H7 (cell line): ENCODE data around the gene CNTNAP2. TPM values are rescaled to one million over a fixed set of nuclear protein-coding genes. Genes with fewer than 3 reads are reported as not detected.

ENCODE experiments used
- DNase-seq: peaks from one replicate; pipeline ENCODE4 v3.0.0; 2012
- H3K27me3 ChIP-seq: 2 replicates; pipeline ENCODE4 v1.6.0; 2011; ENCODE audit warnings: mild to moderate bottlenecking, low read length; ENCODE audit not compliant: control insufficient read depth, insufficient read depth
- H3K36me3 ChIP-seq: replicated peaks from 2 replicates; pipeline ENCODE4 v1.5.1; 2011; ENCODE audit warnings: low read length; ENCODE audit not compliant: control insufficient read depth, insufficient read depth
- H3K4me3 ChIP-seq: 2 replicates; pipeline ENCODE4 v1.5.1; 2011; ENCODE audit warnings: low read depth, mild to moderate bottlenecking, control low read depth, low read length, moderate library complexity; ENCODE audit not compliant: insufficient read depth
- total RNA-seq: library from RNA; depleted of rRNA; stranded (reverse); fragments of >200 nt; shearing (Covaris generic); gene quantifications from 2 replicates; pipeline ENCODE4 v1.2.3, GENCODE V29; 2014

Gene CNTNAP2
- total RNA-seq, 1 experiment from 2014 or later, result 109 TPM

- no peak overlapping the region for H3K4me3 ChIP-seq
- no peaks in the 10 kb centered on the region for H3K36me3 ChIP-seq
- DNase-seq, result no peak
- no peaks in the 10 kb centered on the region for H3K27me3 ChIP-seq
These were observed 1295.5 kb downstream of the CNTNAP2 start for GRCh38 chr7:147412109-147412508.

GRCh38 chr7:147412782-147413556 lies 1296.4 kb downstream of the CNTNAP2 start:
- Histone ChIP-seq H3K4me3 (no peak overlapping the region), H3K27me3 (no peaks in the 10 kb centered on the region)

GRCh38 chr7:147413557-147413870 lies 1296.9 kb downstream of the CNTNAP2 start:
- Histone ChIP-seq H3K36me3 (no peaks in the 10 kb centered on the region), H3K4me3 (no peak overlapping the region), H3K27me3 (no peaks in the 10 kb centered on the region)
- no peak for DNase-seq

More at GRCh38 chr7:147412782-147413556, 1296.4 kb downstream of the CNTNAP2 start:
- no peak for DNase-seq
- no peaks in the 10 kb centered on the region for H3K36me3 ChIP-seq

- Histone ChIP-seq H3K4me3 (no peak overlapping the region), H3K36me3 (no peaks in the 10 kb centered on the region), H3K27me3 (no peaks in the 10 kb centered on the region)
- DNase-seq, result no peak
These were observed 1299.4 kb downstream of the CNTNAP2 start for GRCh38 chr7:147415991-147416390.

- peak; percentile 26 for DNase-seq
- H3K27me3 ChIP-seq, result no peaks in the 10 kb centered on the region
- H3K4me3 ChIP-seq, result no peak overlapping the region
- H3K36me3 ChIP-seq, result no peaks in the 10 kb centered on the region
These were observed 1302.4 kb downstream of the CNTNAP2 start for GRCh38 chr7:147418966-147419365.

- no peaks in the 10 kb centered on the region for H3K36me3 ChIP-seq
- no peak overlapping the region for H3K4me3 ChIP-seq
- DNase-seq, result no peak
- no peaks in the 10 kb centered on the region for H3K27me3 ChIP-seq
These were observed 1307.3 kb downstream of the CNTNAP2 start for GRCh38 chr7:147423875-147424274.

- no peaks in the 10 kb centered on the region; the same call in 1 of the 2 replicates for H3K27me3 ChIP-seq
- no peak for DNase-seq
- no peaks in the 10 kb centered on the region for H3K36me3 ChIP-seq
- no peak overlapping the region for H3K4me3 ChIP-seq
These were observed 1311.5 kb downstream of the CNTNAP2 start for GRCh38 chr7:147428075-147428474.

- peaks cover 11% of the 10 kb centered on the region for H3K27me3 ChIP-seq
- H3K4me3 ChIP-seq, result no peak overlapping the region
- H3K36me3 ChIP-seq, result no peaks in the 10 kb centered on the region
- no peak for DNase-seq
These were observed 1313.4 kb downstream of the CNTNAP2 start for GRCh38 chr7:147429961-147430360.

GRCh38 chr7:147432079-147432478 lies 1315.5 kb downstream of the CNTNAP2 start:
- Histone ChIP-seq H3K4me3 (no peak overlapping the region), H3K27me3 (peaks cover 24% of the 10 kb centered on the region), H3K36me3 (no peaks in the 10 kb centered on the region)
- peak; percentile 16 for DNase-seq

- peaks cover 28% of the 10 kb centered on the region for H3K27me3 ChIP-seq
- H3K36me3 ChIP-seq, result no peaks in the 10 kb centered on the region
- no peak for DNase-seq
- no peak overlapping the region for H3K4me3 ChIP-seq
These were observed 1316.0 kb downstream of the CNTNAP2 start for GRCh38 chr7:147432576-147432975.

GRCh38 chr7:147436718-147437117 lies 1320.1 kb downstream of the CNTNAP2 start:
- no peak for DNase-seq
- no peak overlapping the region for H3K4me3 ChIP-seq
- peaks cover 40% of the 10 kb centered on the region for H3K27me3 ChIP-seq
- H3K36me3 ChIP-seq, result no peaks in the 10 kb centered on the region

- no peak overlapping the region for H3K4me3 ChIP-seq
- no peaks in the 10 kb centered on the region for H3K36me3 ChIP-seq
- peaks cover 40% of the 10 kb centered on the region for H3K27me3 ChIP-seq
- DNase-seq, result no peak
These were observed 1321.6 kb downstream of the CNTNAP2 start for GRCh38 chr7:147438216-147438615.

GRCh38 chr7:147443942-147444341 lies 1327.3 kb downstream of the CNTNAP2 start:
- DNase-seq, result no peak
- H3K4me3 ChIP-seq, result no peak overlapping the region
- H3K27me3 ChIP-seq, result peaks cover 4% of the 10 kb centered on the region; the same call in 1 of the 2 replicates
- no peaks in the 10 kb centered on the region for H3K36me3 ChIP-seq

- Histone ChIP-seq H3K27me3 (no peaks in the 10 kb centered on the region), H3K36me3 (no peaks in the 10 kb centered on the region), H3K4me3 (no peak overlapping the region)
- no peak for DNase-seq
These were observed 1336.2 kb downstream of the CNTNAP2 start for GRCh38 chr7:147452816-147453215.

GRCh38 chr7:147465223-147465622 lies 1348.6 kb downstream of the CNTNAP2 start:
- H3K27me3 ChIP-seq, result no peaks in the 10 kb centered on the region
- H3K4me3 ChIP-seq, result no peak overlapping the region
- no peaks in the 10 kb centered on the region for H3K36me3 ChIP-seq
- no peak for DNase-seq

- Histone ChIP-seq H3K27me3 (no peaks in the 10 kb centered on the region), H3K36me3 (no peaks in the 10 kb centered on the region), H3K4me3 (no peak overlapping the region)
- no peak for DNase-seq
These were observed 1356.0 kb downstream of the CNTNAP2 start for GRCh38 chr7:147472556-147472955.
